GM18951 (cell line): Measurements from ENCODE around the gene PRKCSH.

Experiments
- POLR2A ChIP-seq: IDR thresholded peaks from 4 replicates; pipeline ENCODE4 v1.6.1; 2011; ENCODE audit warnings: mild to moderate bottlenecking; ENCODE audit not compliant: insufficient read length, insufficient read depth; ENCODE audit errors: extremely low read depth
- in situ Hi-C: fragments of 300-500 bp; cut with MboI; formaldehyde crosslinking; loops from one replicate; pipeline ENCODE4 v1.12.0; 2022; ENCODE audit warnings: low sequenced_read_pairs, mixed read lengths, inconsistent platforms; ENCODE audit not compliant: unreplicated experiment

PRKCSH gene

GRCh38 chr19:11408591-11408990, 26.8 kb upstream of the PRKCSH start:
- no peak for TF ChIP-seq POLR2A
- in situ Hi-C loops = no loop called here

- in situ Hi-C loops = no loop called here
- no peak for TF ChIP-seq POLR2A
These were observed 24.8 kb upstream of the PRKCSH start for GRCh38 chr19:11410682-11411081.

- no peak for TF ChIP-seq POLR2A
- in situ Hi-C loops = no loop called here
These were observed 20.9 kb upstream of the PRKCSH start for GRCh38 chr19:11414544-11414943.

- in situ Hi-C loops = no loop called here
- TF ChIP-seq POLR2A = no peak
These were observed 18.9 kb upstream of the PRKCSH start for GRCh38 chr19:11416346-11417052.

- in situ Hi-C loops = no loop called here
- TF ChIP-seq POLR2A = no peak
These were observed 17.3 kb upstream of the PRKCSH start for GRCh38 chr19:11418094-11418548.

GRCh38 chr19:11418549-11419506, 16.6 kb upstream of the PRKCSH start, which contains the start of gene RGL3:
RGL3 (minus strand) TSS chr19:11419314; CDS start chr19:11419278, 36 bp downstream.
- in situ Hi-C loops = no loop called here
- TF ChIP-seq POLR2A = no peak

GRCh38 chr19:11420429-11421370, 14.7 kb upstream of the PRKCSH start:
- TF ChIP-seq POLR2A = no peak
- in situ Hi-C loops = no loop called here

GRCh38 chr19:11421371-11422098, 13.9 kb upstream of the PRKCSH start:
- no peak for TF ChIP-seq POLR2A
- in situ Hi-C loops = no loop called here

GRCh38 chr19:11422163-11423065, 13.0 kb upstream of the PRKCSH start:
- in situ Hi-C loops = no loop called here
- TF ChIP-seq POLR2A = no peak

GRCh38 chr19:11423164-11423790, 12.2 kb upstream of the PRKCSH start:
- in situ Hi-C loops = no loop called here
- no peak for TF ChIP-seq POLR2A

- TF ChIP-seq POLR2A = no peak
- in situ Hi-C loops = no loop called here
These were observed 11.6 kb upstream of the PRKCSH start for GRCh38 chr19:11423791-11424181.
